Measurements from ENCODE around the gene RRP9.
"Not testable (repeated sequence)": the region's sequence is repeated elsewhere in the genome, so short reads cannot be mapped to it uniquely, and the experiment has no call there.

RRP9 gene

DNA sequence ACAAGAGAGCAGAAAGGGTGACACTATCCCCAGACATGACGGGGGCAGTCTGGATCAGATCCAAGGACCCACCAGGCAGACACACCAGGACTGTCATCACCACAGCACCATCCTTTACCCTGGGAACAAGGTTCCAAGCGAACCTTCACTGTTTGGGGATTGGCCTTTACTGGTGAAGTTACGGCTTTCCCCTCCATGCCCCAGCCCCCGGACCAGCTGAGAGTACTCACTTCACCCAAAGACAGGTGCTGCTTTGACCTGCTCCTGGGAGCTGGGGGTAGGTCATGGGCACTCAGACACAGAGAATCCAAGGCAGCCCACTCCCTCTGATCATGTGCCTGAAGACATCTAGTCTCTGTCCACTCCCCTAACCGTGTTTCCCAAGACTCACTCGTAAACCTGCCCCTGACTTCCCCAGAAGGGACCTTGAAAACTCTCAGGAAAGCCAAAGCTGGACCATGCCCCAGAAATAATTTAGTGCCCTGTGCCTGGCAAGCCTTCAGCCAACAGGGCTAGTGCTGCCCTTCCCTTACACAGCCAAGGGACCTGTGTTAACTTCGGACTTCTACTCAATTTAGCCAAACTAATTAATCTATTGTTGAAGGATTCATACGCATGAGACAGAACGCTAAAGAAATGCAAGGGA is 2.8 kb downstream of the RRP9 start:
- DNase-seq (ENCODE audit: low read depth in 2 of 2): no peak

DNA sequence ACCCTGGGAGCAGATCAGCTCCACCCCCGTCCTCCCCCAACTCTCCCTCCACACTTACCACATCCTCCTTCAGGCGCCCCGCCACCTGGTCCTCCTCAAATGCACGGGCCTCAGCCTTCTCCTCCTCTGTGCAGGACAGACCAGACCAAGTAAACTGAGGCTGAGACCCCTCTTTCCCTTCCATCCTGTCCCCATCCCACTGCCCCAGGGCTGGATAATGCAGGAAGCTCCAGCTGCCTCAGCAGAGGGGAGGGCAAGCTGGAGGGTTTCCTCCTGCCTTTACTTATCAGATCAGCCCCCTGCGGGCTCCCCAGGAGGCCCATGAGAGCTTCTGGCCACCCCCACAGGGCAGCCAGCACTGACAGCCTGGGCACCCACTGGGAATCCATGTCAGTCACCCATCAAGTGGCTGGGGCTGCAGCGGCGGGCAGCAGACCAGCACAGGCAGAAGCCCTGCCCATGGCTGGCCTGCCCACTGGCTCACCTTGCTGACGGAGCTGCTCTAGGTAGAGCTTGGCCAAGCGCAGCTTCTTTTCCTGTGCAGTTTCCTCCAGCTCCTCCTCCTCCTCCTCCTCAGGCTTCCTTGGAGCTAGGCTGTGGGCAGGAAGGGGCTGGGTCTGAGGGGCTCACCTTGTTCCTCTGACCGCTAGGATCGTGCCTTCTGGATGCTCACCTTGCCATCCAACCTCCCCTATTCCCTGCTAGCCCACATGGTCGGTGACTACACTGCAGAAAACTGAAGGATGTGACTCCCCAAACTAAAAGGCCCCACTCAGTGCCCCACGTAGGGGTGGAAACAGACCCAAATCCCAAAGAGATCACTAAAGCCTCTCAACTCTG is 3.9 kb downstream of the RRP9 start:
- DNase-seq (ENCODE audit: low read depth in 2 of 2): no peak

DNA sequence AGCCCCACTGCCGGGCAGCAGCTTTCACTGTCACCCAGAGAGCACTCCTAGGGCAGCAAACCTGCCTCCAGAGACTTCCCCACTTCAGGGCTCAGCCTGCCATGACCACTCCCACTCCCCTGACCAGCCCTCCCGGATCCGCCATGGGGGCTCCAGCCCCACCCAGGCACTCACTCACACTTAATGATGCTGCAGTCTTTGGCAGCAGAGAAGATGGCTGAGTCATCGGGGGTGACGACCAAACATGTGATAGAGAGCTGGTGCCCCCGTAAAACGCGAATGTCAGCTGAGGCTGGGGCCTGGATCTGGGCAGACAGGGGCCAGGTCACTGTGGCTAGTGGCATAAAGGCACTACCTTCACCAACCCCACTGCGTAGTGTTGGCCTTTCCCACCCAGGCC is 4.7 kb downstream of the RRP9 start:
- DNase-seq (ENCODE audit: low read depth in 2 of 2): no peak

DNA sequence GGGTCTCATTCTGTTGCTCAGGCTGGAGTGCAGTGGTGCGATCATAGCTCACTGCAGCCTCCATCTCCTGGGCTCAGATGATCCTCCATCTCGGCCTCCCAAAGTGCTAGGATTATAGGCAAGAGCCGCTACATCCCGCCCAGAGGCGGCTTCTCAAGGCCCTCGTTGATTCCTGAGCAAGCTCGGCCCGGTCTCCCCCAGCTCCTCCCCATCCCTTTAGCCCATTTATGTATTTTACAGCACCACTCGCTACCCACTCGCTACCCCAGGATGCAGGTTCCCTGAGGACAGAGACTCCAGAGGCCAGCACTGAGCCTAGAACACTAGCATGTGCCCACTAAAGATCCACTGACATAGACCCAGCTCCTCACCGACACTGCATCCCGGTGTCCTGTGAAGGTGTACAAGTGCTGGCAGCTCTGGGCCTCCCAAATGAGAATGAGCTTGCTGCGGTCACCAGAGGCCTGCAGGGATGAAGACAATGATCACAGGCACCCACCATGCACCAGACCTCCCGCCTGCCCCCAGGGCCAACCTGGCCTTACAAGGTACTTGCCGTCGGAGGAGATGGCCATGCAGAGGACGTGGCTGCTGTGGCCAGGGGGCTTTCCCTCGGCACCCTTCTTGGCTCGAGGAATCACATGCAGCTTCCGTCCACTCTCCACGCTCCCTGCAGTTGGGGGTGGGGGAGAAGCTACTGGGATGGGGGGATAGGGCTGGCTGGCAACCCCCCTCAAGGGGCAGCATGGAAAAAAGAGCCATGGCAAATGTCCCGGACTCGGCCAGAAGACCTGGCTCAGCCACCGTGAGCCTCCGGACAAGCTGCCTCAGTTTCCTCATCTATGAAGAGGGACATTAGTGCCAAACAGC is 5.6 kb downstream of the RRP9 start:
- DNase-seq (ENCODE audit: low read depth in 2 of 2): no peak

DNA sequence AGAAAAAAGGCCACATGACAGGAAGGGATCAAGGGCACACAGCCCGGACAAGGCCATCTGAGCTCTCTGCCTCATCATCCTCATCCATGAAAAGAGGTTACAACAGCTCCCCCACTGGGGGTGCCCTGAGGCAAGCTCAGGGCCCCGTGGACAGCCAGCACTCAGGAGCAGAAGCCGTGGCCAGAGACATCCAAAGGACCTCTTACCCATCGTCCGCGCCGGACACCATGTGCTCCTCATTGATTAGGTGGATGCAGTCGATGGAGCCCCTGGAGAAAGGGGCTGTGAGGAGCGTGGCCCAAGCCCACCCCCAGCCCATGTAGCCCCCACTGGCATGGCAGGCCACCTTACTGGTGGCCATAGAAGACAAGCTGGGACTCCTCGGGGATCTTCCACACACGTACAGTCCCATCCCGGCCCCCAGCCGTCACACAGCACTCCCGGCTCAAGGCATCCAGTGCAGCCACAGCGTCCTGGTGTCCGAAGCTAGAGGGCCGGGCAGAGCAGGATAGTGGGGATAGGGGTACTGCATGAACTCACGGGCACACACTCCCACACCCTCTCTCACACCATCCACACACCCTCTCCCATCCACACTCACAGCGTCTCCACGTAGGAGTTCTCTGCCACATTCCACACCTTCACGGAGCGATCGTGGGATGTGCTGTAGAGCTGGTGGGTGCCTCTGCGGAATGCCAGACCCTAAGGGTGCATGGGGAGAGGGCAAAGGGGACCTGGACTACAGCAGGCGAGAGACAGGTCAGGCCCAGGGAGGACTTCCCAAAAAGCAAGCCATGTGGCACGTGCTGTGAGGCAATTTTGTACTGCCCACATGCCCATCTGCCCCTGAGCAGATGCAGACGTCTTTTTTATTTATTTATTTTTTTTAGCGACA is 6.5 kb downstream of the RRP9 start:
- no peak for DNase-seq (ENCODE audit: low read depth in 2 of 2)

DNA sequence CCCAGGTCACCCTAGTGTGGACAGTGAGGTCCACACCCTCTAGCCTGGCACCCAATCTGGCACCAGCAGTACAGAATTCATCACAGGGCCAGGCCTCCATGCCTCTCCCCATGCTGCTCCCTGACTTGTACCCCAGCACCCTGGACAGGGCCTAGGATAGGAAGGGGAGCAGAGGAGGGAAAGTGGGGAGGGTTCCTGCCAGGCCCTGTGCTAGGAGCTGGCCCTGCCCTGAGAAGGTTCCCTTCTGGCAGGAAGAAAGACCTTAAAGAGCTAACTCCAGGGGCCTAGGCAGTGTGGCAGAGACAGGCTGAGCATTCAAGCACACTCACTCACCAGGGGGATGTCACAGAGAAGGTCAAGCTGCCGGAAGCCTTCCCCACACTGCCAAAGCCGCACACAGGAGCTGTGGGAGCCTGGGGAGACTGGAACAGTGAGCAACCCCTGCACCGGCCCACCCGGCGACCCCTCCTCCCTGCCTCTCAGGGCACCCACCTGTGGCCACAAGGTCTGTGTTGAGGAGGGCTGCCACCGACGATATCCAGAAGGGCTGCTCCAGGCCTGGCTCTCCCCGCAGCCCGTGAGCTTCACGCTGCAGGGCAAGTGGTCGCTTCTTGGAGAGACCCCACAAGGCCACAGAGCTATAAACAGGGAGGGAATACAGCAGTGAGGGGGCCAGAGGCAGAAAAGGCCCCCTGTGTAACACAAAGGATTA is 7.4 kb downstream of the RRP9 start:
- DNase-seq (ENCODE audit: low read depth in 2 of 2): no peak

DNA sequence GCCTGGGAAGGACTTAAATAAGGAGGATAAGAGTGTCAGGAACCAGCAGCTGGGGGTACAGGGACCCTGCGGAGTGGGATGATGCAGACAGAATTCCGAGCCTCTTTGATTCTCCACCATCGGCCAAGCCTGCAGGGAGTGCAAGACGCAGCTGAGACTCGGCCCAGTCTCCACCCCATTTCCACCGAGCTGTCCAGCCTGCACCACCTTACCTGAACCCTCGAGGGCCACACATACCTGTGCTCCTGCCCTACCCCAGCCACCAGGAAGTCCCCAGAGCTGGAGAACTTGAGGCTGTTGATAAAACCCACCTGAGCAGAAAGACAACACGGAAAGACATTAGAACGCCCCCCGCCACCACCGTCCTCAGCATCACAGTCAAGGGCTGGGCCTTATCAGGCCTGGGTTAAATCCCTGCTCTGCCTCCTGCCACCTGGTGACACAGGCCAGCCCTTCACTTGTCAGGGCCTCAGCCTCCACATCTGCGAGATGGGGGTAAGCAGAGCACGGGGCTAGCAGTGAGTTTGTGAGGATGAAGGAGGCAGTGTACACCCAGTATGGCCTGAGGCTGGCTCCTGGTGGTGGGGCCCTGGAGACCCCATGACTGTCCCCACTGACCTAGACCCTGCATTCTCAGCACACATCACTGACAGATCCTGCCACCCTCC is 8.1 kb downstream of the RRP9 start:
- no peak for DNase-seq (ENCODE audit: low read depth in 2 of 2)

DNA sequence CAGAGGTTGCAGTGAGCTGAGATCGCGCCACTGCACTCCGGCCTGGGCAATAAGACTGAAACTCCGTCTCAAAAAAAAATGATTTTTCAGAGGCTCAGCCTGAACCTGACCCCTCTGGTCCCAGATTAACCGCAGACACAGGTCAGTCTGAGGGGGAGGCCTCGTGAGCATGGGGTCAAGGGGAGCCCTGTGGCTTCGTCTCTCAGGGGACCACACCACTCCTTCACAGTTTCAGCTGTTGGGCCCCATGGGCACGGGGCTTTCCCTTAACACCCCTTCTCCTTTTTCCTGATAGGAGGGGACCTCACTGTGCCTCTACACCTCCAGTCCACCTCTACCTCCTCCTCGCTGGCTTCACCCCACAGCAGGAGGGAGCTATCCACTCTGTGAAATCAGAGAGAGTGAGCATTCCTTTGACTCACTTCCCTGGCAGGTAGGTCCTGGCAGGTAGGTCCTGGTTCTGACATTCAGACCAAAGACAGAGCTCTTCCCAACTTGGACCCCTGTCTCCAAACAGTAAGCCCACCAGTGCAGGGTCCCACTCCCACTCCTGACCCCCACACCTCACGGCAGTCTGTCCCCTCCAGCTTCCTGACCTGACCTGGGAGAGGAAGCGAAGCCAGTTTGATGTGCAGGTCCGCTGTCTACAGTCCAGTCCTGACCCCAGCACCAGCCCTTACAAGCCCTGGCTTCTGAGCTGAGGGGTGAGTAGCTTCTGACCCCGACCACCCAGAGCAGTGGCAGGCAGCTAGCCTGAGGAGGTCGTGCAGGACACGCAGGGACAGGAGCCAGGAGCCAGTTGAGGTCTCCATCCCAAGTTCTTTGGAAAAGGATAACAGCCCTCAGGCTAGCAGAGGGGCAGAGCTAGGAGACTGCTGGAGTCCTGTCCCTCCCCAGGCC is 9.0 kb downstream of the RRP9 start:
- no peak for DNase-seq (ENCODE audit: low read depth in 2 of 2)

DNA sequence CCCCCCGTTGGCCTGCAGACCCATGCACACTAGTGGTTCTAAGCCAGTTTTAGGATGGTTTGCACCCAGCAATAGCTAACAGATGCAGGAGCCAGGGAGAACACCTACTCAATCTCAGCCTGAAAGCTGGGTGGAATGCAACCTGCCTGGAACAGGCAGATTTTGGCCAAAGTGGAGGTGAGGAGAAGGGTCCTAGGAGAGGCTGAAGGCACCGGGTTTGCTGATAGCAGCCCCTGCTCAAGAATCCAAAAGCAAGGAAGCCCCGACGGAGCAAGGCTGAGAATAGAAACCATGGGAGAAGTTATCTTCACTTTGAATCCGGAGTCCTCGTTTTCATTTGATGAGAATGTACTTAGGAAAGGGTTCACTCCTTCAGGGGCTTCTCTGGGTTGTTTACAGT is 9.9 kb downstream of the RRP9 start:
- DNase-seq (ENCODE audit: low read depth in 2 of 2): no peak

DNA sequence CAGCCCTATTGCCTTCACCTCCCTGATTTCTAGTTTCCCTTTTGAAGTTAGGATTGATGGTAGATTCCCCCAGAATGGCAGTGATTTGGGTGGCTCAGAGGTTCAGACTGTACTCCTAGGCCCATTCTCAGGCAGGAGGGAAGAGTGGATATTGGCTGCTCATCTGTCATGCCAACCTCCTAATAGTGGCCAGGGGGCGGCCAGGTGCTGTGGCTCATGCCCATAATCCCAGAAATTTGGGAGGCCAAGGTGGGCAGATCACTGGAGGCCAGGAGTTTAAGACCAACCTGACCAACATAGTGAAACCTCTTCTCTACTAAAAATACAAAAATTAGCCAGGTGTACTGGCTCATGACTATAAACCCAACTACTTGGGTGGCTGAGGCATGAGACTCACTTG is 11.3 kb downstream of the RRP9 start:
- no peak for DNase-seq (ENCODE audit: low read depth in 2 of 2)

DNA sequence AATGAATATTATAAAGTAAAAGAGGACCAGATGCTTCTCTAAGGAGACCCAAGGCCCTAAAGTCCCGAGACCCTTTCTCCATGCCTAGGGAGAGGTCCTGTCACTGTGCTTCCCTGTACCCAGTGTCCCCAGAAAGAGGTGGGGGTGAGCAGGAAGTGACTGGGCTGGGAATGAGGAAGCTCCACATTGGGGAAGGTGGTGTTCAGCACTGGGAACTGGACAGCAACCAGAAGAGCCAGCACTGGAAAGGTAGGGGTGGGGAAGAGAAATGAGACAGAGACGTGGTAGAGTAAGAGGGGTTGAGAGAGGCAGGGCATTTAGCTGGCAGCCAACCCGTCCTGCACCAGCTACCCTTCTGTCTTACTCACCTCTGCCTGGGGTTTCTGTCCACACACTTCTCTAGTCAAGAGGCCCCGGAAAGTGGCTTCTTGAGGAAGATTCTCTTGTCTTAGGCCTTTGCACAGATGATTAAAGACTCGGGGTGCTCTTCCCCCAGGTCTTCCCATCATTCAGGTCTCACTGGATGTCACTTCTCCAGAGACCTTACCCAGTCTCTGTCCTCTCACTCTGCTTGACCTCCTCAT is 12.2 kb downstream of the RRP9 start:
- no peak for DNase-seq (ENCODE audit: low read depth in 2 of 2)

DNA sequence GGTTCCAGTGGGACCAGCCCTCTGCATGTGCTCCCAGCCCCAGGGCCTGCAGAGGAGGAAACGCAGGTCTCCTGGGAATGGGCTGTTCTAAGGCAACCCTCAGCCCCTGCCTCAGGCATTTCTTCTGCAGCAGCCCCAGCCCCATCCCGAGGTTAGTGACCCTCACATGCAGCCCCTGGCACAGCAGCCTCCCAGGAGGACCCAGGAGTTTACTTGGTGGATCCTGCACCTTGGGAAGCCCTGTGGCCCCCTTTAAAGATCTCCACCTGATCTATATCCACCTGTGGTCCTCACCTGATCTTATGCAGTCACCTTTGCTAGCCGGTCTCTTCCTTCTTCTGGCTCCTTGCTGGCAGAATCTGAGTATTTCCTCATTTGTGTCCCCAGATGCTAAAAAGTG is 12.7 kb downstream of the RRP9 start:
- not testable (repeated sequence) for DNase-seq (ENCODE audit: low read depth in 2 of 2)

DNA sequence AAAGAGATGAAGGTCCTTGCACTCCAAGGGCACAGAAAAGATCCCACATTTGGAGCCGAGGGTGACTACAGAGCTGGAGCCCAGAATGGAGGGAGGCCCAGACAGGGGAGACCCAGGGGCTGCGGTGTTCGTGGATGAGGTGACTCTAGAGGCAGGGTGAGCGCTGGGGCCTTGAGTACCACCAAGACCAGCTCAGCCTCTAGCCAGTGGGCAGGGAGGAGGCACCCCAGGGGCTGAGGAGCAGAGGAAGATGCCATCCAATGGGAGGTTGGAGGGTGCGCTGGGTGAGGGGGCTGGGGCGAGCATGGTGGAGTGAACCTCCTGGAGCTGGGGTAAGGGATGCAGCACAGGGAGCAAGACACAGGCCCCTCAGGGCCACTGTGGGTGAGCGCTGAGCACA is 13.3 kb downstream of the RRP9 start:
- no peak for DNase-seq (ENCODE audit: low read depth in 2 of 2)

DNA sequence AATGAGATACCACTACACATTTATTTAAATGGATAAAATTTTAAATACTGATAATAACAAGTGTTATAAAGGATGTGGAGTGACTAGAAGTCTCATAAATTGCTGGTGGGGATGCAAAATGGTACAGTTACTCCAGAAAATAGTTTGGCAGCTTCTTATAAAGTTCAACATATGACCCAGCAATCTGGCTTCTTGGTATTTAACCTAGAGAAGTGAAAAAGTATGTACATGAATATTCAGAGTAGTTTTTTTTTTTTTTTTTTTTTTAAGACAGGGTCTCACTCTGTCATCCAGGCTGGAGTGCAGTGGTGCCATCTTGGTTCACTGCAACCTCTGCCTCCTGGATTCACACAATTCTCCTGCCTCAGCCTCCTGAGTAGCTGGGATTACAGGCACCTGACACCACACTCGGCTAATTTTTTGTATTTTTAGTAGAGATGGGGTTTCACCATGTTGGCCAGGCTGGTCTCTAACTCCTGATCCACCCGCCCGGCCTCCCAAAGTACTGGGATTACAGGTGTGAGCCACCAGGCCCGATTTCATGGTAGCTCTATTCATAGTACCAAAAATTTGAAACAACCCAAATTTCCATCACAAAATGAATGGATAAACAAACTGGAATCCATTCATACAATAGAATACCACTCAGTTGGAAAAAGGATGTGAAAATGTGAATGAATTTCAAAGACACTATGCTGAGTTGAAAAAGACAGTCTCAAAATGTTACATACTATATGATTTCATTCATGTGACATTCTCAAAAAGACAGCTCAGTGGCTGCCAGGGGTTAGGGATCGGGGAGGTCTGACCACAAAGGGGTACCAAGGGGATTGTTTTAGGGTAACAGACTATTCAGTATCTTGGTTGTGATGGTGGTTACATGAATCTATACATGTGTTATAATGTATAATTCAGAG is 14.4 kb downstream of the RRP9 start:
- no peak for DNase-seq (ENCODE audit: low read depth in 2 of 2)

DNA sequence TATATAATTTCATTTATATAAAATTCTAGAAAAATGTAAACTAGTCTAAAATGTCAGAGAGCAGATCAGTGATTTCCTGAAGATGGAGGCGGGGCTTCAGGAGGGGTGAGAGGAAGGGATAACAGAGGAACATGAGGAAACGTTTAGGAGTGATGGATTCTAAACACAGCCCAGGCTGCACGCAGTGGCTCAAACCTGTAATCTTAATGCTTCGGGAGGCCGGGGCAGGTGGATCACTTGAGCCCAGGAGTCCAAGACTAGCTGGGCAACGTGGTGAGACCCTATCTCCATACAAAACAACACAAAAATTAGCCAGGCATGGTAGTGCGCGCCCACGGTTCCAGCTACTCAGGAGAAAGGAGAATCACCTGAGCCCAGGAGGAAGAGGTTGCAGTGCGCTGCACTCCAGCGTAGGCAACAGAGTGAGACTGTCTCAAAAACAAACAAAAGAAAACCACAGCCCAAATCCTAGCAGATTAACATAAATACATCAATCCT is 20.6 kb downstream of the RRP9 start:
- DNase-seq (ENCODE audit: low read depth in 2 of 2): no peak

DNA sequence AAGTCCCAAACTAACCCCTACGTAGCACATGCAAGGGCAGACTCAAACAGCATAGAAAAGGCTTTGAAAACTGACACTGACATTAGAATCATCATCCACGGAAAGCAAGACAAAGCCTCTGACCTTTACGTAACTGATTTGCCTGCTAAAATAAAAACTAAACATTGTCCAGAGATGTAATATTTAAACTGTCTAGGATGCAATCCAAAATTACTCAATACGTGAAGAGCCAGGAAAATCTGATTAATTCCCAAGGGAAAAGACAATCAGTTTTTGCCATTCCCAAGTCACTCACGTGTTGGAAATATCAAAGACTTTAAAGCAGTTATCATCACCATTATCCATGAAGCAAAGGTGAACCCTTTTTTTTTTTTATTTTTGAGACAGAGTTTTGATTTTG is 25.3 kb downstream of the RRP9 start:
- DNase-seq (ENCODE audit: low read depth in 2 of 2): no peak

DNA sequence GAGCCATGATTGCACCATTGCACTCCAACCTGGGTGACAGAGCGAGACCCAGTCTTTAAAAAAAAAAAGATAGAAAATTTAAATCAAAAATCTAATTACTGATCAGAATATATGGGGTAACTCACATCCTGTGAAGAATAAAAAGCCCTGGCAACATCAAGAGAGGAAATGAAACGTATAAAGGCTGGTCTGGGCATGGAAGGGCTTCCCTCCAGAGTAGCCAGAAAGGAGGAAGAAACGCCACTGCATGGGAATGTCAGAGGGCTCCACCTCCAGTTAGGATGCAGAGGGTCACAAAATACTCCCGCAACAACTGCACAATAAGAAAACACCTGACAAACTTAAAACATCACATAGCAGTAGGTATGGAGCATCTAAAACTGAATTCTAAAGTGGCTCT is 33.7 kb downstream of the RRP9 start:
- DNase-seq (ENCODE audit: low read depth in 2 of 2): no peak
